HG03565 (cell line): ENCODE data around the gene EMC8.

Experiments
- ATAC-seq: cut with Tn5 transposase; IDR thresholded peaks from one replicate; pipeline ENCODE4 v1.9.1; 2021; ENCODE audit warnings: mild to moderate bottlenecking, moderate library complexity; ENCODE audit not compliant: unreplicated experiment

The EMC8 gene

DNA sequence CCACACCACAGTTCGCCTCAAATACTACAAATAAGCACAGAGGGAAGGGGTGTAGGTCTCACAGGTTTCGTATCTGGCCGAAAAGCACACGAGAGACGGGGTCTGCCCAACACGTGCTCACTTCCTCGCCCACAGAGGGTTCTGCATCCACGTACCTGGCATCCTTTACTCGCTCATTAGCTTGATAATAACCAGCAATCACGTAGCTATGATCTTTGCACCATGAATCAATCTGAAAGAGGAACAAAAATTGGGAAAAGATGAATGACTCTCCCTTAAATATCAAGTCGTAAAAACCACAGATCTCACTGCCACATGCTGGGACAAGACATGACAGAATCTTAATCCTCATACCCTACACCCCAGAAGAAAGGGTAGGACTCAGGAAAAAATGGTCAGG lies 10.5 kb downstream of the EMC8 start:
- ATAC-seq: no peak

DNA sequence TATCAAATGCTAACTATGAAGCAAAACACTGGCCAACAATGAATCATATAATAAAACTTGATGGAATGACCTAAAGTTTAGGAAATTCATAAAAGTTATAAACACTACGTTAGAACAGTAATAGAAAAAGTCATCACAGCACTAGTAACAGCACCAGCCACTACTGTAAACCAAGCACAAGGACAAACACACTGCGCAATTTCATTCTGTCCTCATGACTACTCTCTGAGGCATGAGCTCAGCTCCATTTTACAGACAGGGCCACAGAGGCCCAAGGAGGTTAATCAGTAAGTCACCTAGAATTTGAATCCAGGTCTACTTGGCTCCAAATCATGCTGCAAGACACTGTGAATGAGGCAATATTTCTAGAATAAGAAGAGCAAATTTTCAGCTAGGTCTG lies 13.4 kb downstream of the EMC8 start:
- no peak for ATAC-seq

DNA sequence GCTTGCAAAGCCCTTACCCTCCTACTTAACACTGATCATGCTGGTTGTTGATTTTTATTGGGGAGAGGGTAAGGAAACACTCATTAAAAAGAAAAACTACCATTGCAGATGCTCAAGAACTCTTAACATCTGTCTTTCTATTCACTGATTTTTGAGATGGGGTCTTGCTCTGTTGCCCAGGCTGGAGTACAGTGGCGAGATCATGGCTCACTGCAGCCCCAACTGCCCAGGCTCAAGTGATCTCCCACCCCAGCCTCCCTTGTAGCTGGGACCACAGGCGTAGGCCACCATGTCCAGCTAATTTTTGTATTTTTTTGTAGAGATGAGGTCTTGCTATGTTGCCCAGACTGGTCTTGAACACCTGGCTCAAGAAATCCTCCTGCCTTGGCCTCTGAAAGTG lies 14.5 kb downstream of the EMC8 start:
- ATAC-seq: no peak

DNA sequence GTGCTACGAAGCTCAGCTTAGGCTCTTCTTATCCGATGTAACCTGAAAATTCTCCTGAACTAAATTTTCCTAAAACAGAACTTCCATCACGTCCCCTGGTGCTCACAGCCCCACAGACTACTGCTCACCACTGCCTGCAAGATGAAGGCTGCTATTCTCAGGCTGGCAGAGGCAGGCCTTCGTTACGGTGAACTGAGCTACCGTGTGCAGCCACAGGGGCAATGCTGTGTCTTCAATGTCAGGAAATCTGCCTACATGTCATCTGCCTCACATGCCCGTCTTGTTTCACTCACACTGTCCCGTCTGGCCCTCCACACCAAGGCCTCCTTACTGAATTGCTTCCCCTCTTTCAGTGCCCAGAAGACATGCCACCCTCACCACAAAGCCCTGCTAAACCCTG lies 15.9 kb downstream of the EMC8 start:
- ATAC-seq: no peak

DNA sequence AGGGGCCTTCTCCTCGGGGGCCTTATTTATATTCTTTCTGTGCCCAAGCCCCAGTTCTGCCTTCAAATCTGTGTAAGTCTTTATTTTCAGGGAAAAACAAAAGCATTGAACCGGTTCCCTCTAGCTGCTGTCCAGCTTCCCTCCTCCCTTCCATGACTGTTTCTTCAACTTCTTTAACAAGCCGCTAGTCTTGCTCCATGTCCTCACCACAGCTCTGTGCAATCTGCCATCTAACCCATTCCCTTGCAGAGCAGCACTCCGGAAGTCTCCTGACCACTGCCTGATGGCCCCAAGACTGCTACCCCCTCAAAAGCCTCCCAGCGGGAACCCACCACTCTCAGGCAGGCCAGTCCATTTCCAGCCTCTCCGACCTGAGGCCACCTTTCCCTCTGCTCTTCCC lies 16.9 kb downstream of the EMC8 start:
- no peak for ATAC-seq

DNA sequence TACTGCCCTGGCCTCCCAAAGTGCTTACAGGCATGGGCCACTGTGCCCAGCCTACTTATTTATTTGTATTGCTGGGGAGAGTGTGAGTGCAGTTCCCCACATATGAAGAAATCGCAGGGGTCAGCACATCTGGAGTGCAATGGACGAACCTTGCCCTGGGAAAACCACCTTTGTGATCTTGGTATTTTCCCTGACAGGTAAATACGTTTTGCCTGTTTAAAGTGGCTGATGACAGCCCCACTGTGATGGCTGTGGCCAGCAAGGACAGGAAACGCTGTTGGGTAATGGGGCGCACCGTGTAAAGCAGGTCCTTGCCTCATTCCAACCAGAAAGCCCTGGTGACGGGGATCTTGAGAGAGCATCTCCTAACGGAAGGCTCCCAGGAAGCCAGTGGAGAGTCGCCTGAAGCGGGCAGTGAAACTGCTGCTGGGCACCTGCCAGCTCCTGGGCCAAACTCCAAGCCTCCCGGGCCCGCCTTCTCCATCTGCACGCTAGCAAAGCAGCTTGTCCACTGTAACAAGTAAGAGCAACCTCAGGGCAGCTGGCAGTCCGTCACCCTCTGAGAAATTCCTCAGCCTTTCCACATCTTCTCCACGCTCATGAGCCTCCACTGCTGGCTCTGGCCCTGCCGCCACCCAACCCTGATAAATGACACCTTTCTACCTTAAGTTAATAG lies 17.5 kb downstream of the EMC8 start:
- no peak for ATAC-seq

DNA sequence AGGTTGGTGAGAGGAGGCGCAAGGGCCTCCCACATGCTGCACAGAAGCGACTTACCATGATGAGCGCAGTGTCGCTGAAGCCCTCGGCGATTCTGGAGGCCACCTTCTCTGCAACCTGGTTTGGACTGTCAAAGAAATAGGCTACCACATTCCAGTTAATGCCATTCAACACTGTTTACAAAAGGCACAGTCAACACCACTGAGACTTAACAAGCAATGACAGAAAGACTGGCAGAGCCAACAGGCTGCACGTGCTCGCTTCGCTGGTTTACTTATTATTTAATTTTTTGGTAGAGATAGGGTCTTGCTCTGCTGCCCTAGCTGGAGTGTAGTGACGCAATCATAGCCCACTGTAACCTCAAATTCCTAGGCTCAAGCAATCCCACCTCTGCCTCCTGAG lies 18.2 kb downstream of the EMC8 start:
- no peak for ATAC-seq

DNA sequence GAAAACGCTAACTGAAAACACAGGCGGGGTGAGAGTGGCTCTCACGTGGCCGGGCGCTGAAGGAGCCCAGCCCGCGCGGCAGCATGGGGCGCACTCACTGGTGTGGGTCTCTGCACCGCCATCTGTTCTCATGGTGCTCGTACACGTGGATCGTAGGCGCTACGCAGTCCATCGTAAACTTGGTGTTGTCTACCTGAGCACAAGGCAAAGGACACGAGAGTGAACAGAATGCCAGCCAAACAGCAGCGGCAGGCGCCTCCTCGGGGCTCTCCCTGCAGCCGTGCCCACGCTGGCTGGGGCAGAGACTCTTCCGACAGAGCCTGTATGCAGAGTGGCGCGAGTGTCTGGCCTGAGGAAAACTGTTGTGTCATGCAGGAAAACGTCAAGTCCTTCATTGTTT lies 19.1 kb downstream of the EMC8 start:
- ATAC-seq: no peak

DNA sequence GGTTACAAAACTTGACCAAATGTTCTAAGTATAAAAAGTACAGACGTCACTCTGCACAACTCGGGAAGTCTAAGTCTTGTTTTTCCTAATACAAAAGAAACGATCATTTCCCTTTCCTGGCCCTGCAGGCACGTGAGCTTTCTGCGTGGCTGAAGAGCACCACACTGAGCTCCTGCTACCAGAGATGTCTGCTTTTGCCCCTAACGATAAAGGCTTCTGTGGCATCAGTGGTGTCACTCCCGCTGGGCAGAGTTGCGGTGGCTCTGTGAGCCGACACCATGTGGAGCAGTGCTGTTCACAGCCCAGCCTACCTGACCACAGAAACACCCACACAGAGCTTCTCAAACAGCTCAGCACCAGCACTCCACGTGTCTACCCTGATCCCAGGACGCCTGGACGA lies 20.5 kb downstream of the EMC8 start:
- ATAC-seq: no peak

DNA sequence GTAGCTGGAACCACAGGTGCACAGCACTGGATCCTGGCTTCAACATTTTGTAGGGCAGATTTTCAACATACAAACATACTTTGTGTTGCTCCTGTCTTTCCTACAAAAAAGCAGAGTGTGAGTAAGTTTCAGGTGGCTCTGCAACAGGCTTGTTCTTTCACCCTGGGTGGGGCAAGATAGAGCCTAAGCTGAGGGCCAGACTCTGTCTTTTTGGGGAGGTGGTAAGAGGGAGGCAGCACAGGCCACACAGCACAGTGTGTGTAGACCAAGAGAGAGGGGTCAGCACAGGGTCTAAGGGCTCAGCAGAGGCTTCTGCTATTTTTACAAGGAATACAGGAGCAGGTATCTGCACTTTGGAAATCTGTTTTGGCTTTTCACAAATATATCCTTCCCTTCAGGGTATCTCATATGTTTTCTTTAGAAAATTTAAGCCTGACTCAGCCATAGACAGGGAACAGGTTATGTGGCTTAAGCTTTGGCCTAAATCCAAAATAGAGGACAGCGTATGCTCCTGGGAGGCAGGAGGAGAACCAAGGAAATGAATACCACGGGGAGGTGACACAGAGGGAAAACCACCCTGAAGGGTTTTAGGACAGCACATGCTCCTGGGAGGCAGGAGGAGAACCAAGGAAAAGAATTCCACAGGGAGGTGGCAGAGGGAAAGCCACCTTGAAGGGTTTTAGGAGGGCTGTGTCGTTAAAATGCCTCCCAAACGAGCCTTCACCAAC lies 21.6 kb downstream of the EMC8 start:
- no peak for ATAC-seq

DNA sequence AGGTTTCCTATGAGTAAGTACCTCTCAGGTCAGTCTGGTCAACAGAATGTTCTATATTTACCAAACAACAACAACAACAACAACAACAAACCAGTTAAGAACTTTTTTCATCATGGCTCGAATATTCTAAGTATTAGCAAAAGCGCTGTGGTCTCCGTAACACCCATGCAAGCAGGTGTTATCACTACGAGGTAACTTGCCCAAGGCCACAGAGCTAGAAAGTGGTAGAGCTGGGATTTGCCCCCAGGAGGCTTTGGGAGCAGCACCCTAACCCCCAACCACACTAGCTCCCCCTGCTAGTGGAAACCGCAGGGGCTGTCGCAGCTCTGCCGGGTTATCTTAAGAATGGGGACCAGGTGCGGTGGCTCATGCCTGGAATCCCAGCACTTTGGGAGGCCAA lies 24.5 kb downstream of the EMC8 start:
- no peak for ATAC-seq

DNA sequence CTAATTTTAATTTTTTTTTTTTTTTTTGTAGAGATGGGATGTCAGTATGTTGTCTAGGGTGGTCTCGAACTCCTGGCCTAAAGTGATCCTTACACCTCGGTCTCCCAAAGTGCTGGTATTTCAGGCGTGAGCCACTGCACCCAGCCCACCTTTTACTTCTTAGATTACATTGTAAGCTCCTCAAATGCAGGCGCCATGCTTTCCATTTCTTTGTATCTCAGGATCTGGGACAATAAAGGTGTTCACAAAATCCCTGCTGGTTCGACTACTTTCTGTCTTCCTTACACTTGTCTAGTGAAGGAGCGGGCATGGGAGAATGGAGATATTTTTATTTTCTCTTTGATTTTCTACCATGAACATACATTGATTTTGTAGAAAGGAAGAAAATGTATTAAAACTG lies 25.2 kb downstream of the EMC8 start:
- no peak for ATAC-seq

DNA sequence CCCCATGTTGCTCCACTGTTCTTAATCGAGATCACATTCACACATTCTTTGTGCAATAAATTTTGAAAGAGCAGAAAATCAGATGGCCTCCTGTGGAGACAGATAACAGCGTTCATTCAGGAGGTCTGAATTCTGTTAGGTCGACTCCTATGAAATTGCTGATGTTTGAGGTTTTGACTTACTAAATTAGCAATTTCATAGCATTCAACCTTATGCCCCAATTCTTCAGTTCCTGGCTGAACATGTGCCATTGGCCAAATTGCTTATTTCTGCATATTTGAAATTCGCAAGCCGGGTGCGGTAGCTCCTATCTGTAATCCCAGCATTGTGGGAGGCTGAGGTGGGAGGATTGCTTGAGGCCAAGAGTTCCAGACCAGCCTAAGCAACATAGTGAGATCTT lies 26.3 kb downstream of the EMC8 start:
- no peak for ATAC-seq

DNA sequence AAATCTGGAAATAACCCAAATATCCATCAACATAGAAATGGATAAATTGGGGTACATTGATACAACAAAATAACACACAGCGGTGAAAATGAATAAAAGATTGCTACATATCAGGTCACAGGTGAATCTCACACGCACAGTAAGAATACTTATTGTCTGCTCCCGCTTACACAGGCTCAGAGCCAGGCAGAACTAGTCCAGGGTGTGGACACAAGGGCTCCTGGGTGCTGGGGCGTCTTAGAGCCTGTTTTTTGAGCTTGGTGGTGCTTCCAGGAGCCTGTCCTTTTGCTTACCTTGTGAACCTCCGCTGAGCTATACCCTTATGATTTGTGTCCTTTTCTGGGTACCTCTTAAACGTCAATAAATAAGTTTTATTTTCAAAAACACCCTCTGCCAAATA lies 28.6 kb downstream of the EMC8 start:
- ATAC-seq: no peak

DNA sequence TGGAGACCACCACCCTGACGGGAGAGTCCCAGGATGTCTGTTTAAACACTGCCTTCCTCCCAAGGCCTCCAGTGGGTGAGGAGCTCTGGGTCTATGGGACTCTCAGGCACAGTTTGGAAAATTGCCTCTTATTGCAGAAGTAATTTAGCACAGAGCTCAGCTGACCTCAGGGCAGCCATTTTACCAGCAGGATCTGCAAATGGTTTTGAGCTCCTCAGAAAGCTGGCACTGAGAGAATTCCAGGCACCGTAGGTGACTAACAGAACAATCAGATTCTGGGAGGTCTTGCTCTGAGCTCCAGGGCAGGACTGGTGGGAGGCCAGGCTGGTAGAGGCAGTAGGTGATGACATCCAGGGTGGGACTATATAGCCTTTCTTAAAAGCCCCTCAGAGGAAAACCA lies 31.1 kb downstream of the EMC8 start:
- no peak for ATAC-seq

DNA sequence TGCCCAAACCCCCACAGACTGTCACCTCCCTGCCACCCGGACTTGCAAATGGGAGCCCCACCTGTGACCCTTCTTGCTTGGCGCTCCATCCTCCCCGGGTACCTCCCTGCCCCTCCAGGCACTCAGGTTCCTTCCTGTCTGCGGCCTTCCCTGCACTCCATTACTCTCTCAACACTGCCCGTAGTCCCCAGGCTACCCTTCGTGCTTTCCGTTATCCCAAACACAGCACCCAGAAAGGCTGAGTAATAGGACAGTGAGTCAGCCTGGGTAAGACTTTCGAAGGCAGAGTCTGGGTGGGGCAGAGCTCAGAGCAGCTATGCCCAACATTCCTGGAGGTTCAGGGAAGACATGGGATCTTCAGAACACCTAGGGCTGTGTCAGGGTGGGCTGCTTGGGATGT lies 31.8 kb downstream of the EMC8 start:
- no peak for ATAC-seq

DNA sequence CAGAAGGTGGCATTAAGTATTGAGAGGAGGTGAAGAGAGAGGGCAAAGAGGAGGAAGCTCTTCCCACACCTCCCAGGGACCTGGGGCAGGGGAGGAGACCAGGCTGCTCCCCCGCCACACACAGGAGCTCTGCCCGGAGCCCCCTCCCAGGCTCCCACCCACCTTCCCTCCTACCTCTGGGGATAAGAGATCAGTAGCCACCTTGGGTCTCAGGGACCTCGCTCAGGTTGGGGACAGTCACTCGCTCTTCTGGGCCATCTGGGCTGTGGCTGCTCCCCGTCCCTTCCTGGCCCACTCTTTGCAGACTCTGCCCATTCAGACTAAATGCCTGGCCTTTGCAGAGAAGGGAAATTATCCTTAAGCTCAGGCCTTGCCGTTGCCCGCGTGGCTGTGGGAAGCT lies 33.6 kb downstream of the EMC8 start:
- no peak for ATAC-seq

DNA sequence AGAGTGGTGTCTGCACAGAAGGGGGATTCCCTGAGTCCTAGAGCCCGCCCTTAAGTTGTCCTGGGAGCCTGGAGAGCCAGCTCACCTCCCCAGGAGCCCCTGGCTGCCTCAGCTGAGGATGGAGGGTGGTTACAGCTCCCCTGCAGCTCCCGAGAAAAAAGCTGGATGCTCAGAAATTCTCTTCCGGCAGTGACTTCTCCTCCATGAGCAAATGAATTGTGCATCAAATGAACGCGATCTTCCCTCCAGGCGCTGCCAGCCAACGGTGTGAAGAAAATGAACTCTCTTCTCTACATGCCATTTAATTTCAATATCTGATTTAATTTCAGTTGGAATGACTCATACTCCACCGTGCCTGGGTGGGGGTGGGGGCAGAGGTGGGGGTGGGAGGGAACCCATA lies 34.1 kb downstream of the EMC8 start:
- no peak for ATAC-seq

DNA sequence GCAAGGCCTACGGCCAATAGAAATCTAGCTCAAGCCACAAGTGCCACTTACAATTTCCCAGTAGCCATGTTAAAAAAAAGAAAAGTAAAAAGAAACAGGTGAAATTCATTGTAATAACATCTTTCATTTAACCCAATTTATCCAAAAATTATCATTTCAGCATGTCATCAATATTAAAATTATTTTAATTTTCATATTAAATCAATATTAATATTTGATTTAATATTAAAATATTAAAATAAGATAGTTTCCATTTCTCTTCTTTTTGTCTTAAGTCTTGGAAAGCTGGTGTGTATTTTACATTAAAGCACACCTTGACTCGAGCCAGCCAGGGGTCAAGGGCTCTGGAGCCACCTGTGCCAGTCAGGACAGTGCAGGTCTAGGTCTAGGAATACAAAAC lies 35.7 kb downstream of the EMC8 start:
- no peak for ATAC-seq

DNA sequence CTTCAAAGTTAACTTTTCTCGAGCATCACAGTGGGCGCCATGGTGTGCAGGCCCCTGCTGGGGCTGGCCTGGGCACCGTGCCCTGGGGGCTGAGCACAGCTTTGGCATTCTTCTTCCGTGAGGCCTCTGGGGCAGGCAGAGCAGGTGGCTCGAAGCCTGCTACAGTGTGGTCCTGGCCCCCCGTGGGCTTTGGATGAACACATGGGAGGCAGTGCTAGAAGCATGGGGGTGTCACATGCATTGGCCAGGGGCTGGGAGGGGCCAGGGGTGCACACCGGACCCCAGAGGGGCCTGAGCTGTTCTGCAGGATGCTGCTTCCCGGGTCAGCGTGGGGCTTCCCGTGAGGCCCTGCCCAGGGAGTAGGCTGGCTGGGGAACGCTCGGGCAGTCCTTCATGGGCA lies 36.4 kb downstream of the EMC8 start:
- ATAC-seq: no peak

DNA sequence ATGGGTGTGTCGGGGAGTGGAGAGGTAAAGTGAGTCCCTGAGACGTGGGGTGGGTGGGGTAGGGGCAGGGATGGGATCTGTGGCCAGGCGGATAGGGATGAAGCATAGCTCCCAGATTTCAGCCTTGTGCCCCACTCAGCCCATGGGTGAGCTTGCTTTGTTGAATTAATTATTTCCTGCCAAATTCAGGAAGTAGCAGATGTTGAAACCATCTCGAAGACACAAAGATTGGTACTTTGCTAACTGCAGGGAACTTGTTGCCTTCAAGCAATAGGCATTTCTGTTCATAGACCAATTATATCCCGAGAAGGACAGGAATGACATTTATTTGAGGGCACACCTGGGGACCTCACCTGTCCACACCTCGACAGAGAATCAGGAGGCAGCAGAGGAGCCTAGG lies 37.5 kb downstream of the EMC8 start:
- no peak for ATAC-seq

DNA sequence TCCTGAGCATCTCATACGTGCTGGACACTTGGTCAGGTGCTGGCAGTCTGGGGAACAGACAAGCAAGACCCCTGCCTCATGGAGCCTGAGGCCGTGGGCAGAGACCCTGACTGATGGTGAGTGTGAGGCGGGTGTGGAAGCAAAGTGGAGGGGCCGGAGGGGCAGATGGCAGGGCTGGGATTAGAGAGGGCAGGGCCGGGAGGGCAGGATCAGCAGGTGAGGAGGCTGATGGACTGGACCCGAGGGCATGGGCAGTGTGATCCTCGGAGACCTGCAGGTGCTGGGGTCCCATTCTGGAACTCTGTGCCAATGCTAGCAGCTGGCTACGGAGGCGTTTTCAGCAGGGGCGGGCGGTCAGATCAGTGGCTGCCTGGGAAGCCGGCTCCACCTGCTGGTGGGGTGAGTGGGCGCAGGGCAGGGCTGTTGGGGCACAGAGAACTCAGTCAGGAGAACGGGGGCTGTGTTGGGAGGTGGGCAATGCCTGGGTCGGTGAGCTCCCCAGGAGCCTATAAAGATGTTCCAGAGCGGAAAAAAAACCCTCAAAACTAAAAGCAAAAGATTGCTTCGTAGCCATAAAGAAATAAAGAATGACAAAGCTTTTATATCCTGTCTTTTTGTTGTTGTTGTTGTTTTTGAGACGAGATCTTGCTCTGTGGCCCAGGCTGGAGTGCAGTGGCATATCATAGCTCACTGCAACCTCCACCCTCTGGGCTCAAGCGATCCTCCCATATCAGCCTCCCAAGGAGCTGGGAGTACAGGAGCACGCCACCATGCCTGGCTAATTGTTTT lies 39.5 kb downstream of the EMC8 start:
- ATAC-seq: no peak
